H54 (cell line): ENCODE results near the gene AKAP6.

Experiments used
- DNase-seq: peaks from one replicate; pipeline ENCODE4 v3.0.0; 2011; ENCODE audit warnings: low spot score, mixed read lengths; ENCODE audit not compliant: insufficient read length
- FAIRE-seq: peaks from 3 replicates; lab custom pipeline; 2011; peaks lifted over from hg19 to GRCh38; lab: Jason Lieb, UNC
- POLR2A ChIP-seq: IDR thresholded peaks from 2 replicates; pipeline ENCODE4 v1.6.1; 2011; ENCODE audit warnings: low read depth, mild to moderate bottlenecking, low read length

AKAP6 gene

DNA sequence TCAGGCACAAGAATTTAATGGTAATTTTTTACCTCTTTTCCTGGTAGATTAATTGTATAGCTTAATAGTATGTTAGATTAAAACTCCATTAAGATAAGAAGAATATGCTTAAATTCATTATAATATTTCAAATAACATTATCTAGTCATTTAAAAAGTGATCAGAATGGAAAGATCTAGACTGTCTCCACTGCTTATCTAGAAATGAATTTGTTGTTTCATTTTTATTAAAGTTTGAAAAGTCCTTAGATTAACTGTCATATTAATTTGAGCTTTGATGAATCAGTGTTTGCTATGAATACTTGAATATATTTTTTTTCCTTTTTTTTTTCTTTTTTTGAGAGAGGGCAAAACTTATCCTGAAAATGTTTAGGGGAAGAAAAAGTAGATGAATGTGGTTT is 373.0 kb downstream of the AKAP6 start:
- no peak for TF ChIP-seq POLR2A
- FAIRE-seq, result no peak
- DNase-seq, result no peak

DNA sequence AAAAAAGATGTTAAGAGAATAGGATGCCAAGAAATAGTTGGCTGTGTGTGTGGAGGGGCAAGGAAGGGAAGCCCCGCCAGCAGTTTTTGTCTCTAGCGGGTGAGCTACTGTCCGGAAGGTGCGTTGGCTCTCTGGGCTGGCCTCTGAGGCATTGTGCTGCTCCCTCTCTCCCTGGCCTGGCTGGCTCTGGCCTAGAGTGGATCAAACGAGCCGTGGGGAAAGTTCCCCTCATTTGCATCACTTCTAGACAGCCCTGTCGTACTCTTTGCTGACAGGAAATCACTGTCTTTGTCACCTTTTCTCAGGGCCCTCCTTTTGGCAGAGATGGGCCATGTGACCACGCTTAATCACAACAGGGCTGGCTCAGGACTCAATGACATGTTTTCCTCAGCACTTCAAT is 373.5 kb downstream of the AKAP6 start:
- TF ChIP-seq POLR2A, result no peak
- DNase-seq (no peak), FAIRE-seq (no peak)

DNA sequence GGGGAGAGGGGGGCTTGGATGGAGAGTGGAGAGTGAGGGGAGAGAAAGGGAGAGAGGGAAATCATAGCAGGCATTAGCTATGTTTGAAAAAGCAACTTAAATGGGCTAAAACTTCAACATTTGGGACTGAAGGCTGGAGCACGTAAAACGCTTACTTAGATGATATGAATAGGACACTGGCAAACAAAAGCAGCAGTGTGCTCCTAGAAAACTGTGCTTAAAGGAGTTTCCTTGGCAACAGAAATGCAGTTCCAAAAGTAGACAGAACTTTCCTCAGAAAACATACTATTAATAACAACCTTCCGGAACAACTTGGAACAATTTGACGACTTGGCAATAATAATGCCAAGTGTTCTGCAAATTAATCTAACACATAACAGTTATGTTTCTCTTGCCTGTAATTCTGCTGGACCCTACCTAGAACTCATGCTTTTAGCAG is 374.1 kb downstream of the AKAP6 start:
- no peak for TF ChIP-seq POLR2A
- FAIRE-seq (peak; percentile 68), DNase-seq (no peak)

DNA sequence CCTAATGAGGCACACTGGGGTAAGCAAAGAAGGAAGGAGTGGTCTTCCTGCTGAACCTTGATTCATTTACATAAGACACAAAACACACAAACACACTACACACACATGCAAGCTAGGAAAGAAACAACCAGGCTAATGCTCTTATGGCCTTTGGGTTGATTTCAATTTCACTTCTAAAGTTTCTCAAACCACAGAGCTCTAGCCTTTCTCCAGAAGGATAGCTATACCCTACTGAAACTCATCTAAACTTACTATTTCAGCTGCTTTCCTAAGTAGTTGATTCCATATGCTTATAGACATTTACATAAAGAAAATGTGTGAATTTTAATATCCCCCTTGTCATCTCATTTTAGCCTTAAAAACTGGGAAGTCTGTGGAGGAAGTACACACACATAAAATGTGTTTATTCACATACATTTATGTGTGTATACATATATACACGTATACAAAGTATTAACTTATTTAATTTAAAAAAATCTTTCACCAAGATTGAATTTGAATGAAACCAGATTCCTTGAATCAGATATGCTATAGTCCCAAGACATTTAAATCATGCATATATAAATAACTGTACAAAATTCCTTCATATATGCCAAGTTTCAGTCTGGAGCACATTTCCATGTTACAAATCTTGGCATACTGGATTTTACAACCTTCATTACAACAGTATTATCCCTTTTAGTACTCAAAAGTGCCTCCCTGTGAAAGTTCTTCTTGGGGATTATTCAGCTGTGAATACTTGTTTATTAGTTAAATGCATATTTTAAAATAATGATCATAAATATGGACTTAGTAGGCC is 377.8 kb downstream of the AKAP6 start:
- FAIRE-seq, result peak; percentile 30
- TF ChIP-seq POLR2A, result no peak
- DNase-seq, result no peak

DNA sequence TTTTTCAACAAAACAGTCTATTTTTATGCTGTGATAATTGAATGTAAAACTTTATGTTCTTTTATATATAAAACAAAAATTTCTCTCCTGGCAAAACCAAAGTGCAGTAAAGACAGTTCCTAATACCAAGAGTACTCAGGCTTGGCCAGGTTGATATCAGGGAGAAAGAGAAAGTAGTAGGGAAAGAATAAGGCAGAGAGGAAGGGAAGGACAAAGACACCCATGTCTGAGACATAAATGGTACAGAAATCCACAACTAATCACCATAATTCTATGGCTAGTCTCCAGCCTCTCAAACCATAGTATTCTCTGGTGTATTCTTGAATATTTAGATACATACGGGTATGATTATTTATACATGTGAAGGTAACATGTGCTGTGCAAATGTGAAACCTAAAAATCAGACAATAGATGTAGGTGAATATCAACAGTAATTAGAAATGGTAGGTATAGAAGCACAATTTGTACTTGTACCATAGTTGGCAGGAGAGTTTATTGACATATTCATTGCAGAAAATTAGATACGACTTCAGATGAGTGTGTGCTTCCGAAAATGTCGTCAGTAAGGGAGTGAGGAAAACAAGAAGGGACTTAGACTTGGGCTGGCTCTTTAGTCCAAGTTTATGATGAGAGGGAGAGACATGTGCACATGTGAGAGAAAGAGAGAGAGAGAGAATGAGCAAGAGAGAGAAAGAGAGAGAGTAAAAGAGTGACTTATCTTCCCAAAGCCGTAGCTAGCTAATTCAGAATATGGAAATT is 378.8 kb downstream of the AKAP6 start:
- FAIRE-seq (peak; percentile 50), DNase-seq (no peak)
- TF ChIP-seq POLR2A, result no peak

DNA sequence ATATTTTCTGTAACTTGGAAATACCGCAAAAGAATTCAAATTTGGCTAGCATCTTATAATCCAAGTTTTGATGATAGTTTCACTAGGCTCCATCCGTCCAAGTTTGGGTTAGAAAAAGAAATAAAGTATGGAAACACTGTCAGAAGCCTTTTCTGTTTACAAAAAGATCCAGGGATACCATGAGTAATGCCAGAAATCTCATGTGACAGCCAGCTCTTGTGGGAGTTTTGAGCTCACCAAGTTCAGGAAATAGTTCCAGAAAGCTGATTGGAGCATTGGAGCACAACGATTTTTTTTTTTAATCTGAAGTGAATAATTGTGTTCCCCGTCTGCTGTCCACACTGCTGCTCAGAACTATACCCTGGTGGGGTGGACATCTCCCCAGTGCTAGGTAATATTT is 379.9 kb downstream of the AKAP6 start:
- FAIRE-seq, result peak; percentile 98
- DNase-seq, result peak; percentile 21
- no peak for TF ChIP-seq POLR2A

DNA sequence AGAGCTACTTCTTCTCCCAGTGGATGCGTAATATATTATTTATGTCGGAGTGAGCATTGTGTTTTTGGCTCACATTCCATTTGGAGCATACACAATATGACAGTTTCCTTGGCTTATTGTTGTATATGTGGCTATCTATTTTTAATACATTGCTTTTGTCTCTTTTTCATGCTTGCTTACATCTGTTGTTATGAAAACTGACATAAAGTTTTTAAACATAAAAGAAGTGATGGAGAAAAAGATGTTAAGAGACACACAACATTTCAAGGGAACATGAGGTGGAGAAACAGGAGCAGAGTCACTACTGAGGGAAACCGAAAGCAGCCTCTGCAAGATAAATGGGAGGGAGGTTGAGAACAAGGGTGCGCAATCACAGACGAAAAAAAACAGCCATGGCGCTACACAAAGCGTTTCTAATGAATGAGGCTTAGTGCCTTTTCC is 381.2 kb downstream of the AKAP6 start:
- no peak for TF ChIP-seq POLR2A
- DNase-seq (no peak), FAIRE-seq (no peak)

DNA sequence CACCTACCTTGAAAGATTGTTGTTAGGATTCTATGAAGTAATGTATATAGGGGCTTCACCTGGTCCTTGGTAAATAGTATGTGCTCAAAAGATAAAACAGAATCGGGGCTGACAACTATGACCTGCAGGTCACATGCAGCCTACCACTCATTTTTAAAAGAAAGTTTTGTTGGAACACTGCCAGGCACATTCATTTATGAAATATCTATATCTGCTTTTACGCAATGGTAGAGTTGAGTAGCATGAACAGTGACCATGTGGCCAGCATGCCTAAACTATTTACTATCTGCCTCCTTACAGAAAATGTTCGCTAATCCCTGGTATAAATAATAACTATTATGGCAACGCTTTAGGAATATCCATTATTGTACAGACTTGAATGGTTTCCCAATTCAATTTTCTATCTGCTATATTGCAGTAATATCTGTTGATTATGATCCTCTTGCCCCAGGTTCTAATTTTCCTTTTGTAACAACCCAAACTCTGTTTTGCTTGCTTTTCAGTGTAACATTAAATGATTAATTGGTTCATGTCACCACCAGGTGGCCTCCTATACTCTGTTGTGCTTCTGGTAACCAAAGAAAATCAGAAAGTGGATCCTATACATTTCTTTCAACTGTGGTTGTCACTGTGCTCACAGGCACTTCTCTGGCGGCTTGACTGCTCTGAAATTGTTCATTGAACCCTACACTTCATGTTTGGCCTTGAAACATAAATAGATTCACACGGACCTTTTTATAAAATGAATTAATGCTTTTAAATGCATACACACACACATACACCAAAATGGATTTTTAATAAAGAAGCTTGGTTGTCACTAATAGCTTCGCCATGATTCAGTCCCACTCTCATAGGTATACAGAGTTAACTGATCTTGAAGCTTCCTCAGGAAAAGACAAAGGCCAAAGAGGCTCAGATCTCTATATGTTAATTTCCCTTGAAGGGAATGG is 381.9 kb downstream of the AKAP6 start:
- DNase-seq (peak; percentile 18), FAIRE-seq (peak; percentile 97)
- TF ChIP-seq POLR2A, result no peak

DNA sequence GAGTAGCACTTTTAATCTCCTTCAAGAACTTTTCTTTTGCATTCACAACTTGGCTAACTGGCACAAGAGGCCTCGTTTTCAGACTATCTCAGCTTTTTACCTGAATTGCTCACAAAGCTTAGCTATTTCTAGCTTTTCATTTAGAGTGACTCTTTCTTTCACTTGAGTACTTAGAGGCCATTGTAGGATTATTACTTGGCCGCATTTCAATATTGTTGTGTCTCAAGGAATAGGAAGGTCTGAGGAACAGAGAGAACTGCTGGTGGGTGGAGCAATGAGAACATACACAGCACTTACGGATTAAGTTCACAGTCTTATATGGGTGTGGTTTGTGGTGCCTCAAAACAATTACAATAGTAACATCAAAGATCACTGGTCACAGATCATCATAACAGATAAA is 384.8 kb downstream of the AKAP6 start:
- no peak for TF ChIP-seq POLR2A
- DNase-seq, result no peak
- FAIRE-seq, result peak; percentile 83

DNA sequence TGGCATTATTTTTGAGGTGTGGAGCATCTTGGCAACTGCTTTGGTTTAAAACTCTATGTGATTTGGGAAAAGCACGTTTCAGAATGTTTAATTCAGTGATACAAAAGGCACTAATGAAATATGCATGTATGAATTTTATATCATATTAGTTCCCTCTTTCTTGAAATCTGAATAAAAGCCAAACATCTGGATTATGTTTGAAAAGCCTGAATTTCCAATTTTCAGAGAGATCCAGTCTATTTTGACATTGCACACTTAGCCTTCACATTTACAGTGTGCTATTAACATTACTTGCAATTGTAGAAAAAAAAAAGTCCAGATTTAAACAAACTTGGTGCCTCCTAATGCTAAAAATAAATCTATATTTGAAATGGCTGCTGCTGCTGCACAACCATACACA is 390.5 kb downstream of the AKAP6 start:
- DNase-seq, result no peak
- FAIRE-seq, result no peak
- TF ChIP-seq POLR2A, result no peak

DNA sequence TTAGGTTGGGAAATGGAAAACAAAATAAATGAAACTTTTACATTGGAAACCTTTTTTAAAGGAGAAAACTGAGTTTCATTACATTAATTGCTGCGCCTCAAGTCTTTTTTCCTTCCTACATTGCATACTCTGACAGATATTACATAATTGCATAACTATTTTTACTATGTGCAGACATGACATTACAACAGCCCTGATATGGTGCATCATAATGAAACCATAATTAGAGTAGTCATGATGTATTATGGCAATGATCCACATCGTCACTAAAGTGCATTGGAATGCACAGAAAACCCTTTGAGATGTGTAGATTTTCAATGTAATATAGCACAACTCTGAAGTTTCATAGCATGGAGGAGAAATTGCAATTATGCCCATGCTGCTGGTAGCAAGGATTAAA is 391.8 kb downstream of the AKAP6 start:
- no peak for TF ChIP-seq POLR2A
- DNase-seq (no peak), FAIRE-seq (no peak)

DNA sequence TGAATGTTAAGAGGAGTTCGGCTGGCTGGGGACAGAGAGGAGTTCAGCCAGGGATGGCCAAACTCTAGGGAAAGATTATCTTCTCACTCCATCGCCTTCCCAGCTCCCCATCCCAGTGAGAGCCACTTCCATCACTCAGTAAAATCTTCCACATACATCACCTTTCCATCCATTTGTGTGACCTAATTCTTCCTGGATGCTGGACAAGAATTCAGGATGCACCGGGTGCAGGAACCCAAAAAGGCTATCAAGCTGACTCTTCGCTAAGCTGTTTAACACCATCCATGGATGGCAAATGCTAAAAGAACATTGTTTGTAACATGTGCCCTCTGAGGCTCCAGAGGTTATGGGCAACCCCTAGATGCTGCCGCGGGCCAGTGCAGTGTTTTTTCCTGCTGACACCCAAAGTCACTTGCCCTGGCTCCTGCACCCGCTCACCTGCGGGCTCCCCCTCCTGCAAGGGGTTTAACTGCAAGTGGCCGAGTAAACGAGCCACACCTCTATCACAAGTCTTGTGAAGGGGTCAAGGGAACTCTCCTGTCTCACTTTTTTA is 393.6 kb downstream of the AKAP6 start:
- peak; percentile 6 for FAIRE-seq
- no peak for TF ChIP-seq POLR2A
- DNase-seq, result no peak

DNA sequence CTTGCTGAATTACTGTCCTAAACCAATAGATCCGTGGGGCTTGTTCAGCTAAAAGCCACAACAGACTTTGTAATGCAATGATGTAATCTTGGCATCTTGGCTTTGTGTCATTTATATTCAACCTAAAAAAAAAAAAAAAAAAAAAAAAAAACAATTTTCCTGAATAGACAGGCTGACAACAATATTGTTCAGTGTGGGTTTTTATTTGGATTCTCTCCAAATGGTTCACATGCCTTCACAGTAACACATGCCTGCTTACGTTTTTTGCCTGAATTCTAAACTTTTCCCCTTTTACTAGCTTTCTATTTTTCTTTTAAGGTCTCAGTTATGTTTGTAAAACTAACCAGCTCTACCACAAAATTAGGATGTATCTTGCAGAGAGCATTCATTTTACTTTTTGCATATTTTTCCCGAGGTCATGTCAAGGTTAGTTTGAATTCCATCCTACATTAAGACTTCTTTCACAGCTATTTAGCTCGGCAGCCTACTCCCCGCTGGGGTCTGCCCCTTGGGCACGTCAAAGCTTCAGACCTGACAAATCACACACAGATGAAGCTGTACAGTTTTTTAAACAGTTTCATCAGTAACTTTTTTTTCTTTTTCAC is 395.9 kb downstream of the AKAP6 start:
- DNase-seq (peak; percentile 28), FAIRE-seq (peak; percentile 99)
- TF ChIP-seq POLR2A, result no peak
